ENCODE measurements around the gene NCKIPSD. TPM values are rescaled to one million over a fixed set of nuclear protein-coding genes. Genes with fewer than 3 reads are reported as not detected.
A peak's percentile ranks its signal among the peaks of the same experiment; 100 is the strongest.

NCKIPSD gene
- total and polyA plus RNA-seq, 7 donors: 7.7 to 29.3 (median 17.7) TPM

DNA sequence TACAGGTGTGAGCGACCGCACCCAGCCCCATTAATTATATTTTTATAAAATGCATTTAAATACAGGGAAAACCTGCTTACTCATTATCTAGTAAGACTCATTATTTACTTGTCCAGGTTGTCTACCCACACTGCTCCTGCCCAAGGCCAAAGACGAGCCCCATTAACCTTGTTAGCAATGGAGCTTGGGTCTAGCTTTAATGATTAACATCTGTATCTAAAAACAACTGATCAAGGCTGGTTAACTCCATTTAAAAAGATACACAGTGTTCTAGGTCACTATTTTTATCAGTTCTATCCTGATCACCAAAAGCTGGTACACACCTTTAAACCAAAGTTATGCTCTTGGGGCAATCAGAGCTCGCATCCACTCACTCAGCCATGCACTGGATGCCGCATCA lies 10.4 kb upstream of the NCKIPSD start:
- Histone ChIP-seq H3K4me1 (peaks cover 0 to 42% (median 27%) of the 10 kb centered on the region in 4 donors), H3K9me3 (no peaks in the 10 kb centered on the region), H3K27ac (peak overlapping the region in 3 of 4 donors; percentile 78 to 89 (median 85)), H3K36me3 (peaks cover 16 to 63% (median 34%) of the 10 kb centered on the region in 4 donors), H3K27me3 (no peaks in the 10 kb centered on the region), H3K4me3 (no peak overlapping the region)
- no peak for DNase-seq
- 91 to 98% methylated on average over 5 of the region's 5 CpGs for WGBS, 2 donors
- TF ChIP-seq EP300 (IDR thresholded peaks at IDR 0.05): no peak
- intact Hi-C loops (cut with DNase I): no loop called here

DNA sequence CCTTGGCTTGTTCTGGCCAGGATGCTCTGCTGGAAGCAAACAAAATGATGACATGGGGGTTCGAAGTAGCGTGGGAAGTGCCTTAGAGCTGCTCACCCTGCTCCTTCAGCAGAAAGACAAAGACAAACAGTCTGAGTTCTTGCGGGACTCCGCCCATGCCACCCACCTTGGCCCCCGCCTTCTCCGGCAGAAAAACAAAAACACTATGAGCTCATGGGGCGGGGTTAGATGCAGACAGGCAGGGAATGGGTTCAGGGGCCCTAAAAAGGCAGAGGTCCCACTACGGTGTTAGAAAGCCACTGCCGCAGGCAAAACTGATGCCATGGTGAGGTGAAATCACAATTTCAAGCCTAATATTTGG lies 9.7 kb upstream of the NCKIPSD start:
- peaks cover 17 to 64% (median 39%) of the 10 kb centered on the region in 4 donors for H3K36me3 ChIP-seq

DNA sequence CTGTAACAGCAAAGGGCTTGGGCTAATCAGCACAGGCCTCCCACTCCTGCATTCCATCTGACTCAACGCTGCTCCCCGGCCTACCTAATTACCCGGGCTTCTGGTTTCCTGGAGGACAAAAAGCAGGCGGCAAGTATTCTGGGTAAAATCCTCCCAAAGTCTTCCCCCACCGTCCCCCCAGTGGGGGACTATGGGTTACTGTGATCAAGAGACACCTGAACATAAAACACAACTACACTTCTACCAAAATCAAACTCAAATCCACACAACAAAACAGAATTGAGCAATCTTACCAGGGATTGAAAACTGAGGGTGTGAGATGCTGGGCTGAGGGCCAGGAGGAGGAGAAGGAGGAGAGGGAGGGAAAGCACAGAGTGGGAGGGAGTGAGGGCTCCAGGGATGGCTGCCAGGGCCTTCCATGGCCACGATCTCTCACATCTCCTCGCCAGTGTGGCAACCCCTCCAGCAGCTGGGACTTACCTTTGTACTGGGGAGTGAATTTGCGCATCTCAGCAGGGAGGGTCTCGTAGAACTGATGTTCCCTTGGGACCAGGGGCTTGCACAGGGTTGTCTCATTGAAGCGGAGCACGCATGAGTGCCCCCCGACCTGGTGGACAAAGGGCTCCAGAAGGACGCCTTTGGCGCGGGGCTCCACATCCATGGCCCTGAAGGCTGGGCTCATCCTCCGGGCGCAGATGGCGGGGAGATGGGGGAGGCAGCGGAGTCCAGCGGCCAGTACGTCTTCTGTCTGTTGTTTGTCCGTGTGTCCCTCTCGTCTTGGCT lies 9.1 kb upstream of the NCKIPSD start:
- Histone ChIP-seq H3K36me3 (peaks cover 18 to 68% (median 43%) of the 10 kb centered on the region in 4 donors), H3K4me3 (peak overlapping the region; percentile 19 to 41 (median 36)), H3K27me3 (no peaks in the 10 kb centered on the region), H3K9me3 (no peaks in the 10 kb centered on the region), H3K27ac (peak overlapping the region; percentile 78 to 89 (median 82)), H3K4me1 (peaks cover 0 to 42% (median 27%) of the 10 kb centered on the region in 4 donors)
- intact Hi-C loops (cut with DNase I): no loop called here
- 76 to 81% methylated on average over 23 of the region's 23 CpGs for WGBS, 2 donors
- DNase-seq: peak; percentile 96
- TF ChIP-seq, protein P1, sequence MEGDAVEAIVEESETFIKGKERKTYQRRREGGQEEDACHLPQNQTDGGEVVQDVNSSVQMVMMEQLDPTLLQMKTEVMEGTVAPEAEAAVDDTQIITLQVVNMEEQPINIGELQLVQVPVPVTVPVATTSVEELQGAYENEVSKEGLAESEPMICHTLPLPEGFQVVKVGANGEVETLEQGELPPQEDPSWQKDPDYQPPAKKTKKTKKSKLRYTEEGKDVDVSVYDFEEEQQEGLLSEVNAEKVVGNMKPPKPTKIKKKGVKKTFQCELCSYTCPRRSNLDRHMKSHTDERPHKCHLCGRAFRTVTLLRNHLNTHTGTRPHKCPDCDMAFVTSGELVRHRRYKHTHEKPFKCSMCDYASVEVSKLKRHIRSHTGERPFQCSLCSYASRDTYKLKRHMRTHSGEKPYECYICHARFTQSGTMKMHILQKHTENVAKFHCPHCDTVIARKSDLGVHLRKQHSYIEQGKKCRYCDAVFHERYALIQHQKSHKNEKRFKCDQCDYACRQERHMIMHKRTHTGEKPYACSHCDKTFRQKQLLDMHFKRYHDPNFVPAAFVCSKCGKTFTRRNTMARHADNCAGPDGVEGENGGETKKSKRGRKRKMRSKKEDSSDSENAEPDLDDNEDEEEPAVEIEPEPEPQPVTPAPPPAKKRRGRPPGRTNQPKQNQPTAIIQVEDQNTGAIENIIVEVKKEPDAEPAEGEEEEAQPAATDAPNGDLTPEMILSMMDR (IDR thresholded peaks at IDR 0.05): no peak
- TF ChIP-seq POLR2AphosphoS5 (IDR thresholded peaks at IDR 0.05): peak in 3 of 4 donors; percentile 40 to 49 (median 47)

More for the DNA sequence above, 9.7 kb upstream of the NCKIPSD start:
- H3K4me3 ChIP-seq: peak overlapping the region; percentile 19 to 41 (median 36)
- peaks cover 0 to 42% (median 27%) of the 10 kb centered on the region in 4 donors for H3K4me1 ChIP-seq
- intact Hi-C loops (cut with DNase I): no loop called here
- peak overlapping the region; percentile 78 to 89 (median 82) for H3K27ac ChIP-seq
- H3K9me3 ChIP-seq: no peaks in the 10 kb centered on the region
- TF ChIP-seq POLR2AphosphoS5 (IDR thresholded peaks at IDR 0.05) (peak; percentile 6 to 53 (median 27)), POLR2A (IDR thresholded peaks at IDR 0.05) (no peak)
- DNase-seq: peak; percentile 90
- no peaks in the 10 kb centered on the region for H3K27me3 ChIP-seq
- 48 to 79% methylated on average over 9 of the region's 9 CpGs for WGBS, 2 donors

DNA sequence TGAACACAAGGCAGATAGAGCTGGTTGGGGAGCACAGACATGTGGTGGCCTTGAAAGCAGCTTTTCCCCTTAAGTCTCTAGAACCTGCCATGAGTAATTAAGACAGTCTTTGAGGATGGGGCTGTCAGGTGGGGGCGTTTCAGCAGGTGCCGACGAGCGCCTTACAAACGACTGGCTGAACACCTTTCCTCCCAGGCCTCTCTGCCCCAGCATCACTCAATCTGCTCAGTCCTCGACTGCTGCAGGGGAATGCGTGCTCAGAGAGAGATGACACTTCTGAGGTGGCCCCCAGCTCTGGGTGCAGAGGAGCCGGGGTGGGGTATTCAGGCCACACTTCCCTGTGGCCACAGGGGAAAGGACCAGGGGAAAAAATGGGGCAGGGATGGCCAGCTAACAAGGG lies 8.1 kb upstream of the NCKIPSD start:
- TF ChIP-seq EP300 (IDR thresholded peaks at IDR 0.05) (no peak), POLR2A (IDR thresholded peaks at IDR 0.05) (no peak), POLR2AphosphoS5 (IDR thresholded peaks at IDR 0.05) (no peak)
- peak overlapping the region; percentile 78 to 89 (median 82) for H3K27ac ChIP-seq
- H3K4me3 ChIP-seq: peak overlapping the region; percentile 19 to 41 (median 36)
- peaks cover 0 to 42% (median 27%) of the 10 kb centered on the region in 4 donors for H3K4me1 ChIP-seq
- intact Hi-C loops (cut with DNase I): no loop called here
- H3K36me3 ChIP-seq: peaks cover 22 to 68% (median 53%) of the 10 kb centered on the region in 4 donors
- DNase-seq: no peak
- H3K9me3 ChIP-seq: no peaks in the 10 kb centered on the region
- 85 to 88% methylated on average over 8 of the region's 8 CpGs for WGBS, 2 donors
- no peaks in the 10 kb centered on the region for H3K27me3 ChIP-seq

DNA sequence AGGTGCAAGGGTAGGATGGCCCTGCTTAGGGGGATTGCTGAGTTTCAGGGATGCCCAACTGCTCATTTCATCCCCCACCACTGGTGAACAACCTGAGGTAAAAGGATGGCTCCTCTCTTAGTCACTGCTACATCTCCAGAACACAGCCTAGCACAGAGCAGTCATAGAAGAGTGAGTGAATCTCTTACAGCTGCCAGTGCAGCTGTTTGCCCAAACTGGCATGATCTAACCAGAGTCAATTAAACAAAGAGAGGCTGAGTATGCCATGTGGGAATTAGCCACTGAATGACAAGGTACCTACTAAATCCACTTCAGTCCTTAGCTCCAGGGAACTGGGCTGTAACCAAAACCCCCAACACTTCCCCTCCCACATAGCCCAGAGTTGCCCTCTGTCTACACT lies 6.8 kb upstream of the NCKIPSD start:
- peaks cover 35 to 77% (median 61%) of the 10 kb centered on the region in 4 donors for H3K36me3 ChIP-seq
- no peak overlapping the region for H3K4me3 ChIP-seq
- H3K27ac ChIP-seq: peak overlapping the region in 3 of 4 donors; percentile 34 to 85 (median 78)
- intact Hi-C loops (cut with DNase I): no loop called here
- DNase-seq: no peak
- peaks cover 0 to 37% (median 28%) of the 10 kb centered on the region in 4 donors for H3K4me1 ChIP-seq
- no peaks in the 10 kb centered on the region for H3K9me3 ChIP-seq
- no peaks in the 10 kb centered on the region for H3K27me3 ChIP-seq
- TF ChIP-seq POLR2AphosphoS5 (IDR thresholded peaks at IDR 0.05): no peak
- no peak for TF ChIP-seq POLR2A (IDR thresholded peaks at IDR 0.05)
- TF ChIP-seq, protein P1 (IDR thresholded peaks at IDR 0.05): no peak
- TF ChIP-seq EP300 (IDR thresholded peaks at IDR 0.05): no peak

DNA sequence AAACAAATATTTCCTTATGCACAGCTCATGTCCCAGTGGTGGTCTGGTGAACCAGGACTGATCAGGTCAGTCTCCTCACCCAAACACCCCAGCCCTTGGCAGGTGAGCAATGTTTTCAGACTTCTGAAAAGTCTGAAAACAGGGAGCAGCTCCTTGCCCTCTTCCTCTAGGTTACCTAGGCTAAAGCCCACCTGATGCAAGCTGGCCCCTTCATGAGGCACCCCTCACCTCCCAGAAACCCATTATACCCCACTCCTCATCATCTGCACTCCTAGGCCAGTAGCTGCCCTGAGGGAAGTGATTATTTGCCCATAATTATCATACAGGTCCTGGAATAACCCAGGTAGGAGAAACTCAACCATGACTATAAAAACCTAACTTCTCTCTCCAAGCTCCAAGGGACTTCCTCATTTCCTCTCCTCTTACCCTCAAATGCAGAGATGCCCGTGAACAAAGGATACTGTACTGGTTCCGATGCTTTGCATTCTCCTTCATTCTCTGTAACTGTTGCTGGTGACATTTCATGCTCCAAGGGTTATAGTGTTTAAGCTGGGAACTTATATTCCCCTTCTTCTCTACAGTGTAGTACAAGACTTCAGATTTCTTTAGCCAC lies 5.2 kb upstream of the NCKIPSD start:
- Histone ChIP-seq H3K27me3 (no peaks in the 10 kb centered on the region), H3K36me3 (peaks cover 38 to 82% (median 64%) of the 10 kb centered on the region in 4 donors), H3K4me1 (peaks cover 0 to 46% (median 35%) of the 10 kb centered on the region in 4 donors), H3K9me3 (no peaks in the 10 kb centered on the region), H3K27ac (no peak overlapping the region), H3K4me3 (no peak overlapping the region)
- intact Hi-C loops (cut with DNase I): no loop called here
- 82 to 91% methylated on average over 2 of the region's 2 CpGs for WGBS, 2 donors
- no peak for DNase-seq
- no peak for TF ChIP-seq POLR2A (IDR thresholded peaks at IDR 0.05)
- no peak for TF ChIP-seq POLR2AphosphoS5 (IDR thresholded peaks at IDR 0.05)
- TF ChIP-seq, protein P1 (IDR thresholded peaks at IDR 0.05): no peak
- TF ChIP-seq EP300 (IDR thresholded peaks at IDR 0.05): no peak

Data from sigmoid colon (tissue), 7 donors.